Activated B cell treated with CpG ODN at 0.5 μM for 24 hours (primary cell): ENCODE measurements around the gene FKBP10. TPM values are rescaled to one million over a fixed set of nuclear protein-coding genes. Genes with fewer than 3 reads are reported as not detected.
A peak's percentile ranks its signal among the peaks of the same experiment; 100 is the strongest.
"Not testable (repeated sequence)": the region's sequence is repeated elsewhere in the genome, so short reads cannot be mapped to it uniquely, and the experiment has no call there.

Experiments
- ATAC-seq: fragments of 200-7000 bp; cut with Tn5 transposase; one replicate; pipeline ENCODE4 v1.10.0; 2021; ENCODE audit warnings: low read depth, mild to moderate bottlenecking, moderate library complexity
- CTCF ChIA-PET: fragments of 350-600 bp; sonication (Branson Sonifier 250); formaldehyde crosslinking; loops from one replicate; lab custom pipeline; 2021; ENCODE audit warnings: antibody characterized with exemption; lab: Charles Lee
- POLR2A ChIA-PET: fragments of 350-600 bp; sonication (Branson Sonifier 250); formaldehyde crosslinking; loops from one replicate; lab custom pipeline; 2021; ENCODE audit warnings: antibody characterized with exemption; lab: Charles Lee
- DNase-seq: peaks from one replicate; pipeline ENCODE4 v3.0.0; 2022
- H3K27ac Mint-ChIP-seq: one replicate; pipeline ENCODE4 v1.8.0; 2020; ENCODE audit warnings: mixed read lengths
- H3K27me3 Mint-ChIP-seq: one replicate; pipeline ENCODE4 v1.8.0; 2021; ENCODE audit warnings: mixed read lengths
- H3K36me3 Mint-ChIP-seq: one replicate; pipeline ENCODE4 v1.8.0; 2021; ENCODE audit warnings: low read depth, mixed read lengths
- H3K4me1 Mint-ChIP-seq: one replicate; pipeline ENCODE4 v1.8.0; 2021; ENCODE audit warnings: mixed read lengths
- H3K4me3 Mint-ChIP-seq: one replicate; pipeline ENCODE4 v1.8.0; 2020; ENCODE audit warnings: mild to moderate bottlenecking, mixed read lengths
- H3K9me3 Mint-ChIP-seq: one replicate; pipeline ENCODE4 v1.8.0; 2020; ENCODE audit warnings: mixed read lengths
- intact Hi-C: fragments of 100-400 bp; cut with micrococcal nuclease; formaldehyde crosslinking; loops from one replicate; pipeline ENCODE4 v1.15.1; 2024
- total RNA-seq: library from RNA; stranded (reverse); gene quantifications from 2 replicates; pipeline ENCODE4 v1.2.3, GENCODE V29; 2022
- TF ChIP-seq, protein P1 (sequence below): fragments of 200-600 bp; IDR thresholded peaks from one replicate; pipeline ENCODE4 v1.8.0; 2022; ENCODE audit warnings: antibody characterized with exemption, mild to moderate bottlenecking

Gene FKBP10
- total RNA-seq, 1 donor from 2014 or later = 0.86 TPM

DNA sequence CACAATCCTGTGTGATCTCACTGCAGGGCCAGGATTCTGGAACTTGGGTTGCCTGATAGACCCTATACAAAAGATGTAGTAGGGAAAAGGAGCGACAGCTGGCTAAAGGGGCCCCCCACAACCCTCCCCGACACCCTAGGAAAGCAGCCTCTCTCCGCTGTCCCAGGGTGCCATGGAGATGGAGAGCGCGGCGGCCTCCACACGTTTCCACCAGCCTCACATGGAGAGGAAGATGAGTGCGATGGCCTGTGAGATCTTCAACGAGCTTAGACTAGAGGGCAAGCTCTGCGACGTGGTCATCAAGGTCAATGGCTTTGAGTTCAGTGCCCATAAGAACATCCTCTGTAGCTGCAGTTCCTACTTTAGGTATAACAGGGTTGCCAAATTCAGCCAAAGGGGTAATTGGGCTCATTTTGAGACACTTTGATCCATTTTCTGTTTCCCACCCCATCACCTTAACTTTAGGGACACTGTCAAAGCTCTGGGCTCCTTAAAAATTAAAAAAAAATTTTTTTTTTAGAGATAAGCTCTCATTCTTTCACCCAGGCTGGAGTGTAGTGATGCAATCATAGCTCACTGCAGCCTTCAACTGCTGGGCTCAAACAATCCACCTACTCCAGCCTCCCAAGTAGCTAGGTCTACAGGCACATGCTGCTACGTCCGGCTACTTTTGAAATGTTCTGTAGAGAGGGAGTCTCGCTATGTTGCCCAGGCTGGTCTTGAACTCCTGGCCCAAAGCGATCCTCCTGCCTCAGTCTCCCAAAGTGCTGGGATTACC, 25.1 kb downstream of the FKBP10 start, which contains the start of gene KLHL10:
TSS of gene KLHL10 (plus strand) at position 65 of the 778 bp plus-strand sequence. CDS start at position 173, 108 bp downstream.
- H3K4me3 Mint-ChIP-seq = peak within 1 kb of the TSS; percentile 87
- TF ChIP-seq, protein P1, sequence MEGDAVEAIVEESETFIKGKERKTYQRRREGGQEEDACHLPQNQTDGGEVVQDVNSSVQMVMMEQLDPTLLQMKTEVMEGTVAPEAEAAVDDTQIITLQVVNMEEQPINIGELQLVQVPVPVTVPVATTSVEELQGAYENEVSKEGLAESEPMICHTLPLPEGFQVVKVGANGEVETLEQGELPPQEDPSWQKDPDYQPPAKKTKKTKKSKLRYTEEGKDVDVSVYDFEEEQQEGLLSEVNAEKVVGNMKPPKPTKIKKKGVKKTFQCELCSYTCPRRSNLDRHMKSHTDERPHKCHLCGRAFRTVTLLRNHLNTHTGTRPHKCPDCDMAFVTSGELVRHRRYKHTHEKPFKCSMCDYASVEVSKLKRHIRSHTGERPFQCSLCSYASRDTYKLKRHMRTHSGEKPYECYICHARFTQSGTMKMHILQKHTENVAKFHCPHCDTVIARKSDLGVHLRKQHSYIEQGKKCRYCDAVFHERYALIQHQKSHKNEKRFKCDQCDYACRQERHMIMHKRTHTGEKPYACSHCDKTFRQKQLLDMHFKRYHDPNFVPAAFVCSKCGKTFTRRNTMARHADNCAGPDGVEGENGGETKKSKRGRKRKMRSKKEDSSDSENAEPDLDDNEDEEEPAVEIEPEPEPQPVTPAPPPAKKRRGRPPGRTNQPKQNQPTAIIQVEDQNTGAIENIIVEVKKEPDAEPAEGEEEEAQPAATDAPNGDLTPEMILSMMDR = no peak
- POLR2A ChIA-PET = interaction anchor here (0.5 to 0.6 kb wide), 2 partner anchors 72 to 105 kb away, joined by 4 to 6 read pairs; no protein-coding TSS in a partner anchor
- no peak for DNase-seq
- no peak for ATAC-seq
- H3K4me1 Mint-ChIP-seq = peaks cover 13% of the 10 kb centered on the region
- intact Hi-C loops = no loop called here
- CTCF ChIA-PET = no interaction called here
- H3K36me3 Mint-ChIP-seq = peaks cover under 1% of the 10 kb centered on the region
- no peaks in the 10 kb centered on the region for H3K27me3 Mint-ChIP-seq
- no peaks in the 10 kb centered on the region for H3K9me3 Mint-ChIP-seq
- H3K27ac Mint-ChIP-seq = no peak within 1 kb of the TSS

DNA sequence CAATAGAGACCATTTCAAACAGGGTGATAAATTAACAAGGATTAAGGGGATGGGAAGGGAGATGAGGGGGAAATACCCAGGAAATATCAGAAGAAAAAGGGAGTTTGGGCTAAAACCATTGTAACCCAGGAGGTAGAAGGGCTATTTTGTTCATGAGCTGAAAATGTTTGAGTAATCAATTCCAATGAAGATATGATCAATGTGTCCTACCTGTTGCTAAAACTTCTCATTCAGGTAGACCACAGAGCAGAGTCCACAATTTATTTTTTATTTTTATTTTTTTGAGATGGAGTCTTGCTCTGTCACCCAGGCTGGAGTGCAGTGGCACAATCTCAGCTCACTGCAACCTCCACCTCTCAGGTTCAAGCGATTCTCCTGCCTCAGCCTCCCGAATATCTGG, 26.6 kb downstream of the FKBP10 start:
- POLR2A ChIA-PET, CTCF ChIA-PET, ATAC-seq, DNase-seq, H3K27me3 Mint-ChIP-seq, H3K36me3 Mint-ChIP-seq, H3K27ac Mint-ChIP-seq, H3K9me3 Mint-ChIP-seq, intact Hi-C loops, H3K4me3 Mint-ChIP-seq: not testable (repeated sequence)
- peaks cover 13% of the 10 kb centered on the region for H3K4me1 Mint-ChIP-seq

DNA sequence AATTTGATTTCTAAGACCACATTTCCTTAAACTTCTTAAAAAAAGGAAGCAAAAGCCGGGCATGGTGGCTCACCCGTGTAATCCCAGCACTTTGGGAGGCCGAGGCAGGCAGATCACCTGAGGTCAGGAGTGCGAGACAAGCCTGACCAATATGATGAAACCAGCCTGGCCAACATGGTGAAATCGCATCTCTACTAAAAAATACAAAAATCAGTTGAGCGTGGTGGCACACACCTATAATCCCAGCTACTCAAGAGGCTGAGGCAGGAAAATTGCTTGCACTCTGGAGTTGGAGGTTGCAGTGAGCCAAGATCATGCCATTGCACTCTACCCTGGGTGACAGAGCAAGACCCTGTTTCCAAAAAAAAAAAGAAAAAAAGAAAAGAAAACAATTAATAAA, 28.0 kb downstream of the FKBP10 start:
- H3K36me3 Mint-ChIP-seq, CTCF ChIA-PET, H3K27me3 Mint-ChIP-seq, POLR2A ChIA-PET, H3K4me3 Mint-ChIP-seq, ATAC-seq, DNase-seq, intact Hi-C loops, H3K4me1 Mint-ChIP-seq, H3K27ac Mint-ChIP-seq, H3K9me3 Mint-ChIP-seq: not testable (repeated sequence)

DNA sequence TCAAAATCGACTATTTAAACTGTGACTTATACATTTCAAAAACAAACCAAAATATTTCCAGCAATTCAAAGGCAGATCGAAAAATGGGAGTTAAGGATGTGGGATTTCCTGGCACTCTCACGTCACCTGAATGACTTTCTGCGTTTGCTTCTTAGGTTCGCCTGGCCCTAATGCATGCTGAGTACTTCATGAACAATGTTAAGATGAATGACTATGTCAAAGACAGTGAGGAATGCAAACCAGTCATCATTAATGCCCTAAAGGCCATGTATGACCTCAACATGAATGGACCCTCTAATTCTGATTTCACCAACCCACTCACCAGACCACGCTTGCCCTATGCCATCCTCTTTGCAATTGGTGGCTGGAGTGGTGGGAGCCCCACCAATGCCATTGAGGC, 32.2 kb downstream of the FKBP10 start:
- Mint-ChIP-seq H3K27me3 (no peaks in the 10 kb centered on the region), H3K27ac (no peak overlapping the region), H3K9me3 (no peaks in the 10 kb centered on the region), H3K4me3 (no peak overlapping the region), H3K4me1 (peaks cover 17% of the 10 kb centered on the region), H3K36me3 (peaks cover 2% of the 10 kb centered on the region)
- ATAC-seq (no peak), DNase-seq (no peak)
- ChIA-PET CTCF (no interaction called here), POLR2A (no interaction called here)
- intact Hi-C loops = no loop called here
- TF ChIP-seq, protein P1 = no peak

DNA sequence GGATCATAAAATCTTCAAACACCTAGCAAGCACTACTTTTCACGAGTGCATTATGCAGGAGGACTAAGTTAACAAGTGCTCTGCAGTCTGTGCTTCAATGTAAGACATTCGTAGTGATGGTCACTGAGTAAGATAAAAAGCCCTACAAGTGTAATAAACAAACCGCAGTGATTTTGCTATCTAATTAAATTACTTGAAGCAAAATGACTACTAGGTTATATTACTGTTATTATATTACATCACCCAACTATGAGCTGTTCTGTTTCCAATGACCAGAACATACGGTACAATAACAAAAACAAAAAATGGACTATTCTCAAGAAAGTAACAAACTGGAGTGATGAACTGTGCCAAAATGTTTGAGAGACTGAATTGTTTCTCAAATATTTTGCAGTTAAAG, 36.0 kb downstream of the FKBP10 start:
- Mint-ChIP-seq H3K4me1 (peaks cover 40% of the 10 kb centered on the region), H3K36me3 (peaks cover 16% of the 10 kb centered on the region), H3K4me3 (no peak overlapping the region), H3K27me3 (no peaks in the 10 kb centered on the region), H3K9me3 (no peaks in the 10 kb centered on the region), H3K27ac (peak overlapping the region; percentile 42)
- intact Hi-C loops = no loop called here
- ChIA-PET CTCF (interaction anchor here (1.6 kb wide), 1 partner anchor 267 kb away, joined by 3 read pairs; no protein-coding TSS in a partner anchor), POLR2A (interaction anchor here (2.2 kb wide), 1 partner anchor 16 kb away, joined by 7 read pairs; the partner anchor contains the start of gene KLHL11)
- DNase-seq = no peak
- no peak for ATAC-seq
- TF ChIP-seq, protein P1 = no peak
